Ovary (tissue), 3 donors: Measurements from ENCODE around the gene PADI1.

Experiments used
- CTCF ChIP-seq, 3 donors: fragments of 450-650 bp in 2 of 3; fragments of 200-600 bp in 1 of 3; IDR thresholded peaks; one replicate each; pipeline versions ENCODE4 v1.5.1 to v1.8.0; 2016 to 2022; ENCODE audit warnings: antibody characterized with exemption in 3 of 3, mild to moderate bottlenecking in 1 of 3
- EP300 ChIP-seq: sonication (generic); formaldehyde crosslinking; IDR thresholded peaks from one replicate; pipeline ENCODE4 v1.6.1; 2017; ENCODE audit warnings: antibody characterized with exemption
- POLR2A ChIP-seq: fragments of 450-650 bp; IDR thresholded peaks from one replicate; pipeline ENCODE4 v1.6.1; 2017; ENCODE audit warnings: antibody characterized with exemption, mild to moderate bottlenecking, moderate library complexity
- donor health status: DM: no; HTN: no; CAD: no.

GRCh38 chr1:17165823-17166222 lies 39.1 kb upstream of the PADI1 start:
- TF ChIP-seq CTCF (IDR thresholded peaks at IDR 0.05) (no peak), POLR2A (no peak), EP300 (no peak)
